Subcutaneous adipose tissue (tissue), 4 donors: ENCODE data around the gene TEP1. TPM values are rescaled to one million over a fixed set of nuclear protein-coding genes. Genes with fewer than 3 reads are reported as not detected.

ENCODE experiments used
- total RNA-seq, 4 donors: library from RNA; depleted of rRNA; stranded (reverse); fragments of >200 nt; gene quantifications; one replicate each; pipeline ENCODE4 v1.1.0, GENCODE V29; 2016
- TF ChIP-seq, protein P1 (sequence below): fragments of 450-650 bp; IDR thresholded peaks from one replicate; pipeline ENCODE4 v1.5.1; 2016; ENCODE audit warnings: low read depth, mild to moderate bottlenecking, control low read depth, antibody characterized with exemption, moderate library complexity

Gene TEP1
- total RNA-seq, 4 donors from 2014 or later = 24.8 to 34.5 (median 28.2) TPM

- TF ChIP-seq, protein P1, sequence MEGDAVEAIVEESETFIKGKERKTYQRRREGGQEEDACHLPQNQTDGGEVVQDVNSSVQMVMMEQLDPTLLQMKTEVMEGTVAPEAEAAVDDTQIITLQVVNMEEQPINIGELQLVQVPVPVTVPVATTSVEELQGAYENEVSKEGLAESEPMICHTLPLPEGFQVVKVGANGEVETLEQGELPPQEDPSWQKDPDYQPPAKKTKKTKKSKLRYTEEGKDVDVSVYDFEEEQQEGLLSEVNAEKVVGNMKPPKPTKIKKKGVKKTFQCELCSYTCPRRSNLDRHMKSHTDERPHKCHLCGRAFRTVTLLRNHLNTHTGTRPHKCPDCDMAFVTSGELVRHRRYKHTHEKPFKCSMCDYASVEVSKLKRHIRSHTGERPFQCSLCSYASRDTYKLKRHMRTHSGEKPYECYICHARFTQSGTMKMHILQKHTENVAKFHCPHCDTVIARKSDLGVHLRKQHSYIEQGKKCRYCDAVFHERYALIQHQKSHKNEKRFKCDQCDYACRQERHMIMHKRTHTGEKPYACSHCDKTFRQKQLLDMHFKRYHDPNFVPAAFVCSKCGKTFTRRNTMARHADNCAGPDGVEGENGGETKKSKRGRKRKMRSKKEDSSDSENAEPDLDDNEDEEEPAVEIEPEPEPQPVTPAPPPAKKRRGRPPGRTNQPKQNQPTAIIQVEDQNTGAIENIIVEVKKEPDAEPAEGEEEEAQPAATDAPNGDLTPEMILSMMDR = no peak
These were observed 2.9 kb upstream of the TEP1 start for GRCh38 chr14:20416223-20416622.

DNA sequence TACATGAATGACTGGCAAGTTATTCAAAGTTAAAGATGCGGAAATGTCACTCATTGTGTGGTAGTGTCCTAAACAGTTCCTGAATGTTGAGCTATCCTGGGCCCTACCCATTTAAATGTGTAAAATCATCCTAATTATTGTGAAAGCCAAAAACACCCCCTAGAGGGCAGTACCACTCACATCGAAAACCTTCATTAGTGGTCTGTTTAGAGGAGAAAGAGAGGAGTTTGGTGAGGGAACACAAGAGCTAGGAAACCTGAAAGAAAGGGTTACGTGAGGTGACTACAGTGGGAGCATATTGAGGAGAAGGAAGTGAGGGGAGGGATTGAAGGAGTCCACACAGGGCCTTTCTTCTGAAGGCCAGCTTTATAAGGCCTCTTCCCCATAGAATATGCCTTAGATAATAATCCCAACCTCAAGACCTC is 2.5 kb upstream of the TEP1 start:
- TF ChIP-seq, protein P1 = no peak

- TF ChIP-seq, protein P1 = no peak
These were observed 412 bp upstream of the TEP1 start for GRCh38 chr14:20413744-20414082.

- TF ChIP-seq, protein P1 = no peak
These were observed 890 bp downstream of the TEP1 start for GRCh38 chr14:20412411-20412810.

- TF ChIP-seq, protein P1 = no peak
These were observed 4.1 kb downstream of the TEP1 start for GRCh38 chr14:20409226-20409625.

DNA sequence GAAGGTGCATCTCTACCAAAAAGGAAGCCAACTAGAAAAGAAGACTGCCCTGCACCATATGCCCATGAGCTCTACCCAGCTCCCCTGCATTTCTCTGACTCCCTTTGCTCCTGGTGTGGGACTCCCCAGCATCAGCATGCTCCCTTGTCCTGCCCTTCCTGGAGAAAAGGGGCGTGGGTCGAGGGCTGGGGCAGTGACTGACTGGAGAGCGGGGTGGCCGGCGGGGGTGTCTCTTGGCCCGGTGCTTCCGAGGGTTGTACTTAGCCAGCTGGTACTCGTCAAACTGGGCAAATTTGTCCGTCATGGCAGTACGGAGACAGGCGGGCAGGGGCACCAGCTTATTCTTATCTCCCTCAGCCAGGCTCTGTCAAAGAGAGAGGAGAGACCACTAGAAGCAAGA is 9.8 kb downstream of the TEP1 start:
- TF ChIP-seq, protein P1 = no peak

- TF ChIP-seq, protein P1 = no peak
These were observed 12.2 kb downstream of the TEP1 start for GRCh38 chr14:20400965-20401593.
